ENCODE results near the gene ARHGAP6.
"Not testable (repeated sequence)": the region's sequence is repeated elsewhere in the genome, so short reads cannot be mapped to it uniquely, and the experiment has no call there.

Gene ARHGAP6

DNA sequence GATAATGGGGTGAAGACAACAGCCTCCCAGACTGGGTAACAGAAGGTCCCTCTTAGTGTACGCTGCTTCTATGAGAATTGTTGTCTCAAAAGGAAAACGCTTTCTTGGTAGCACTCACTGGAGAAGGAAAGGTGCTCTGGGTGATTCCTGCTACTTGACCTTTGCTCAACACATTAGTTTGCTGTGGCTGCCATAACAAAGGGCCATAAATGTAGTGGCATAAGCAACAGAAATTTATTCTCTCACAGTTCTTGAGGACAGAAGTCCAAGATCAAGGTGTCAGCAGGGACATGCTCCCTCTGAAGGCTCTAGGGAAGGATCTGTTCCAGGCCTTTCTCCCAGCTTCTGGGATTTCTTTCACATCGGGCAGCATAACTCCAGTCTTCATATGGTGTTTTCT, 535.6 kb downstream of the ARHGAP6 start:
- DNase-seq = no peak

DNA sequence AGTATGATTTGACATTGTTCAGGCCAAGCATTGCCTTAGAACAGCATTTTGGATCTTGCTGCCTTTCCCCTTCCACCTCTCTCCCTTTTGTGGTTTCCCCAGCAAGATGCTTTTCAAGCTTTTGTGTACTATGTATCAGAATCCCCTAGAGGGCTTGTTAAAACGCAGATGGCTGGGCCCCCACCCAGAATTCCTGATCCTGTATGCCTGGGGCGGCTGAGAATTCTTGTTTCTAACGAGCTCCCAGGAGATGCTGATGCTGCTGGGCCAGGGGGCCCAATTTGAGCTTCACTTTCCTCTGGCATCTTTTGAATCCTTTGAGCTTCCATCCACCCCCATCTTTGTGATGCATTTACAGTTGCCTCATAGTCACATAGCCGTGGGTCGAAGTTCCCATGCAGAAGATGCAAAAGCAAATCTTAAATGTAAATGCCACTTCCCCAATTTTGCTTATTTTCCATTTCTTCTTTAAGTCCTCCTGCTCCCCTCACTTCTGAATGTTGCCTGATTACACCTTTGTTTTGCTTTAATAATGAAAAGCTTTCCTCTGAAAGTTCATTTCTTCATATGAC, 536.1 kb downstream of the ARHGAP6 start:
- peak; percentile 53 for DNase-seq

DNA sequence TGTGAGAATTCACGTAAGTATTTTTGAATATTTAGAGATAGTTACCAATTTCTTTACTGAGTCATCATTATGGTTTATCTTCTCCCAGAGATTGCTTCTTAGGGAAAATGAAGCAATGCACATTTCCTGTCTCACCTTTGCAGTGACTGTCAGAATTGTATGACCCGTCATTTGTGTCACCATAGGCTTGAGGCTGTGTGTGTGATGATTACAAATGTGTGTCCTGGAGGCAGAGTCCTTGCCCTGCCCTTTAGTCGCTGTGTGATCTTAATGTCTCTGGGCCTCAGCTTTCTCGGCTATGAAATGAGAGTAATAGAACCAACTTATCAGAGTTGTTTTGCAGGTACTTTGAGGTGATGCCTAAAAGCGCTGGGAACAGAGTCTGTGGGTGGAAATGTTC, 540.7 kb downstream of the ARHGAP6 start:
- no peak for DNase-seq

DNA sequence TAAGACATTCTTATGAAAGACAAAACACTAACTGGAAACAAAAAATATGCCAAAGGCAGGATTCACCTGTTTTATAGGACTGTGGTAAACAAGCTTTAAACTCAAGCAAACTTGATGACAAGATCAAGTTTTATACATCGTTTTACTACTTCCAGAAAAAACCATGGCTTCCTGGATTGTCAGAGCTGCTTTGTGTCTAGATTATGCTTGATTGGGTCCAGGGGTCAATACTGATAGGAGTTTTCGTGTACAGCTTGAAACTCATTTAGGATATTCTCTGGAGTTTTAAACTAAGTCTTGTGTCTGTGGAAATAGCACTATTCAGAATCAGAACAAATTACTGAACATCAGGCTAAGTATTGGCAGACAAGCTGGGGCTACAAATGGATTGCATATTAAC, 541.6 kb downstream of the ARHGAP6 start:
- no peak for DNase-seq

DNA sequence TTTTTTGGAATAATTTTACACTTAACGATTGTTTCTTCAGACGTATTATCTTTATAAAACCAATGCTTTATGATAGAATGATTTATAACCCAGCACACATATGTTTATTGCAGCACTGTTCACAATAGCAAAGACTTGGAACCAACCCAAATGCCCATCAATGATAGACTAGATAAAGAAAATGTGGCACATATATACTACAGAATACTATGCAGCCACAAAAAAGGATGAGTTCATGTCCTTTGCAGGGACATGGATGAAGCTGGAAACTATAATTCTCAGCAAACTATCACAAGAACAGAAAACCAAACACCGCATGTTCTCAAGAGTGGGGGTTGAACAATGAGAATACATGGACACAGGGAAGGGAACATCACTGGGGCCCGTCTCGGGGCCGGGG, 542.6 kb downstream of the ARHGAP6 start:
- DNase-seq = not testable (repeated sequence)

DNA sequence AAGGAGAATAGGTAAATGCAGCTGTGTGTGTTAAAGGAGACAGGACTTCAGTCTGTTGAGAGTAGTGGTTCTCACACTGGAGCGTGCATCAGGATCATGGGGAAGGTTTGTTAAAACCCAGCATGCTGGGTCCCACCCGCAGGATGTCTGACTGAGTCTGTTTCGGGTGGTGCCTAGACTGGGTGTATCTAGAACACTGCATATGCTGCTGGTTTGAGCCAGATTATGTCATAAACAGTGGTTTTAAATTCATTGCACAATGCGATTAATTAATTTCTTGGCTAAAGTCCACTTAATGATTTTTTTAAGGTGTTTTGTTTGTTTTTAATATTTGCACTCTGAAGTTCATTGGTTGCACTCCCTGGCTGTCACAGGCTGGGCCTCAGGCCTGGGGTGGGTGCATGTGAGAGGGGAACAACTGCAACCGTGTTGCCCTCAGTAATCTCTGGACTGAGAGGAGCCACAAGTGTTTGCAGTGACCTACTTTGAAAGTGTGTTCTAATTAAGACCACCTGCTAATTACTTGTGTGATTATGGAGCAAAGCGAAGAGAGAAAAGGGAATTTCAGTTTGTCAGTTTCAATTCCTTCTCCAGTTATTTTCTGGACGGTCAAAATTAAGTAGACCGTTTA, 546.3 kb downstream of the ARHGAP6 start:
- DNase-seq = no peak

DNA sequence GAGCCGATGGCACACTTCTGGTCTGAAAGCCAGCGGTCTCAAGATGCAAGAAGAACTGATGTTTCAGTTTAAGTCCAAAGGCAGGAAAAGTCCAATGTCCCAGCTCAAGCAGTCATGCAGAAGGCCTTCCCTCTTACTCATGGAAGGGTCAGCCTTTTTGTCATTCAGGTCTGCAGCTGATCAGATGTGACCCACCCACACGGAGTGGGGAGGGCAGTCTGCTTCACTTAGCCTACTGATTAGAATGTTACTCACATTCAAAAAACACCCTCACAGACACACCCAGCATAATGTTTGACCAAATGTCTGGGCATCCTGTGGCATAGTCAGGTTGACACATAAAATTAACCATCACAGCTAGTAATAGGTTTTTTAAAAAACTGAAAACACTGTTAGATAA, 548.0 kb downstream of the ARHGAP6 start:
- DNase-seq = no peak

DNA sequence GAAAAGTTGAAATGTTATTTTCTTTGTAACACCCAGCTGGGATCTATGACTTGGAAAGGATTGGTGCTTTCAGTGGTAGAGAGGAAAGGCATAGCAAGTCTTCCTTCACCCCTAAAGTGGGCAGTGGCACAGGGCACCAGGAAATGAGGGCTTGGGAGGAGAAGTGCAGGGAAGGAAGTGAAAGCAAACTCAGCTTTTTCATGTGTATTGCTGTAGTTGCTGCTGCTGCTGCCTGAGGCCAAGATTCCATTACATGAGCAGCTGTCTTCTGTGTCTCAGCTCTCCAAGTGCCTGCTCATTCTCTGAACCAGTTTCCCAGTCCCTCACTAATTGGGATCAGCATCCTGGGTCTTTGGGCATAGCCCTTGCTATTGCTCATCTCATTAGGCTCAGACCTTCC, 552.0 kb downstream of the ARHGAP6 start:
- peak; percentile 53 for DNase-seq

DNA sequence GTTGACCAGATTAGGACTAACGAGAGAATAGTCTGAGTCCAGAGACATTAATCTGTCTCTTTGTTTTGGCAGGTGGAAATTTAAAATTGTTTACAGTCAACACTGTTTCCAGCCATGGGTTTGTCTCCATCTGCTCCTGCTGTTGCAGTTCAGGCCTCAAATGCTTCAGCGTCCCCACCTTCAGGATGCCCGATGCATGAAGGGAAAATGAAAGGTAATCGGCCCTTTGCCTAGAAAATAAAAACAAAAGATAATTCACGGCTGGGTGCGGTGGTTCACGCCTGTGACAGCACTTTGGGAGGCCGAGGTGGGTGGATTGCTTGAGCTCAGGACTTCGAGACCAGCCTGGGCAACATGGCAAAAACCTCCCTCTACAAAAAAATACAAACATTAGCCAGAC, 553.8 kb downstream of the ARHGAP6 start:
- DNase-seq = no peak

DNA sequence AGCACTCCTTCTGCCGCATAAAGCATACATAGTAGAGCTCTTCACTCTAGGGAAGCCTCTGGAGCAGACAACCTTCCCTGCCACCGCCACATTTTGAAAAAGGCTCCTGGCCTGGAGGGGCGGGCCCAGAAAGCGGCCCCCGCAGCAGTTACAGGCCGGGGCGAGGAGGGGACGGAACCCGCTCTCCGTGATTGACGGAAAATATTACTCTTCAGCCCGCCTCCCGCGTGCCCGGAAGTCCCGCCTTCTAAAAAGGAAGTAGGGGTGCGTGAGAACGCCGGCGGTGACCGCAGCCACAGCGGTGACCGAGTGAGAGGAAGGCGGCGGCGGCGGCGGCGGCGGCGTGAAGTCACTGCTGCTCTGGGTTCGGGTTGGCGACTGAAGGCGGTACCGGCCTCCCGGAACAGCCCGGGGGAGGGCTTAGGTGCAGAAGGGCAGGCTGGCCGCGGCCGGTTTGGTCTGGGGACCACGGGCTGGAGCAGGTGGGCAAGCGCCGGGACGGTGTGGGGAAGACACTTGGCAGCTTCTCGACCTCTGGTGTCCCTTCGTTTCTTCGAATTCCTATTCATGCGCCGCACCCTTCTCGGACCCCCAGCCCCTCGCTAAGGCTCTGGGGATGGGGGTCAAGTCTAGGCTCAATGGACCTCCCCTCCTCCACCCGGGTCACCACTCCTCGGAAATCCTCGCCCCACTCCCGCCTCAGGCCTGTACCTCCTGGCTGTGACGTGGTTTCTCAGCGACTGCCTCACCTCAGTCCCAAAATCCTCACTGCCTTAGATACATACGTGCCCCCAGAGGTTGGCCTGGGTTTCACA, 554.5 kb downstream of the ARHGAP6 start, which contains the start of gene HCCS:
TSS of gene HCCS (plus strand) at position 296 of the 815 bp plus-strand sequence. CDS start 729 bp downstream, outside the sequence.
- DNase-seq = peak; percentile 89

DNA sequence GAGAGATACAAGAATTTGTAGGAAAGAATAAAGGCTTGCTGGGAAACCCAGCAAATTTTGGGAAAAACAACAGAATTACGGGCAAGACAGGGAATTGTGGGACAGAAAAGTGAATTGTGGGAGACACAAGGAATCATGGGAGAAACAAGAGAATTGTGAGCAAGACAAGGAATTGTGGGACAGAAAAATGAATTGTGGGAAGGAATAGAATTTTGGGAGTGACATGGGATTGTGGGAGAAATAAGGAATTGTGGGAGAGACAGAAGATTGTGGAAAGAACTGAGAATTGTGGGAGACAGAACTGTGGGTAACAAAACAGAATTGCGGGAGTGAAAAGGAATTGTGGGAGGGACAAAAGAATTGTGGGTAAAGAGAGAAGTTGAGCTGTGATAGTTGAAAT, 555.8 kb downstream of the ARHGAP6 start:
- DNase-seq = no peak

DNA sequence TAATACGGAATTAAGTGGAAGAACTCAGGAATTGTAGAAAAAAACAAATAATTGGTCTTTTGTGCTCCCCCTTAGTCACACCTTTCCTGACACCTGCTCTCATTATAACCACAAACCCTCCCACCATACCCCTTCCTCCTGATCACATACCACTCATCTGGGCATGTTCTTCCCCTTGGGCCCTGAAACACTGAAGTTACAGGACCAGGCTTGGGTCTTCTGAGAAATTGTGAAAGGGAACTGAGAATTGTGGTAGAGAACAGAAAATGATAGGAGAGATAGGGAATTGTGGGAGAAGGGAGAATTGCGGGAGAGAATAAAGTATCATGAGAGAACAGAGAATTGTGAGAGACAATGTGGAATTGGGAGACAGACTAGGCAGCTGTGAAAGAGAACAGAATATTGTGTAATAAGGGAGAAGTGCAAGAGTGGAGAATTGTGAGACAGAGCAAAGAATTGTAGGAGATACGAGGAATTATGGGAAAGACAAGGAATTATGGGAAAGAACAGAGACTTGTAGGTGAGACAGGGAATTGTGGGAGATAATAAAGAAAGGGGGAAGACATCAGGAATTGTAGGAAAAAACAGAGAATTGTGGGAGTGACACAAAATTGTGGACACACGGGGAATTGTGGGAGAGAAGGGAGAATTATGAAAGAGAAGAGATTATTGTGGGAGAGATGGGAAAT, 557.3 kb downstream of the ARHGAP6 start:
- DNase-seq = no peak

DNA sequence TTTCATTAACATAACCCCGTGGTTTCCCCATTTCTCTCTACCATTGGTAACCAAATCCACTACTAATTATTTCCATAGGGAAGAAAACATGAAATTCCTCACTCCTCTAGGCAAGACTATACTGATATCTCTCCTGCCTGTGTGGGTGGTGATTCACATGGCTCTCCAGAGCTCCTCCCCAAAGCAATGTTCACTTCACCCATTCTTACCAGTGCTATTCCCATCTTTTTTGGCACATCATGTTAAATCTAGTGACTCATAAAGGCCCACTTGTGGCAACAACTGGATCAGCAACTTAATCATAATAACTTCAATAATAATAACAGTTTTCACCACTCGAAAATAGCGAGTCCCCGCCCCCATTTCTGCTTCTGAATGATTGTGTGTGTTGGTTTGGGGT, 560.6 kb downstream of the ARHGAP6 start:
- no peak for DNase-seq

DNA sequence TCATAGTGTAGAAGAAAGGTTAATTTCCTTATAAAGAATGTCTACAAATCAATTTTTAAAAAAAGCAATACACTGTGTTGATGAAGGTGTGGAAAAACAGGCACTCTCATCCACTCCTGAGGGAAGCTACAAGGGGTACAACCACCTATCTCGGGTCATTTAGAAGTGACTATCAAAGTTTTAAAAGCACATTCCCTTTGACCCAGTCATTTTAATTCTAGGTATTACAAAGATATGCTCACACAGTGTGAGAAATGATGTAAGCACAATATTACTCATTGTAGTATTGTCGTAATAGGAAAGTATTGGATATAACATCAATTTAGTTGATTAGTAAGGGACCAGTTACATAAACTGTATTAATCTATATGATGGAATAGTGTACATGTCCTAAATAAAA, 562.0 kb downstream of the ARHGAP6 start:
- no peak for DNase-seq

DNA sequence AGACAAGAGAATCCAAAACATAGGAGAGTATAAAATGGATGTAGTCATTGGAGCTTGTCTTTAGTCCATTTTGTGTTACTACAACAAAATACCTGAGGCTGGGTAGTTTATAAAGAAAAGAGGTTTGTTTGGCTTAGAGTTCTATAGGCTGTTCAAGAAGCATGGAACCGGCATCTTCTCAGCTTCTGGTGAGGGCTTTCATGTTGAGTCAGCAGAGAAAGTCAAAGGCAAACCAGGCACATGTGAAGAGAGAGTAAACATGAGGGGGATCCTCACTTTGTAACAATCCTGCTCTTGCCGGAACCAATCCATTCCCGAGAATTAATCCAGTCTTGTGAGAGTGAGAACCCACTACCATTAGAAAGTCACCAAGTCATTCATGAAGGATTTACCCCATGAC, 562.7 kb downstream of the ARHGAP6 start:
- DNase-seq = no peak

DNA sequence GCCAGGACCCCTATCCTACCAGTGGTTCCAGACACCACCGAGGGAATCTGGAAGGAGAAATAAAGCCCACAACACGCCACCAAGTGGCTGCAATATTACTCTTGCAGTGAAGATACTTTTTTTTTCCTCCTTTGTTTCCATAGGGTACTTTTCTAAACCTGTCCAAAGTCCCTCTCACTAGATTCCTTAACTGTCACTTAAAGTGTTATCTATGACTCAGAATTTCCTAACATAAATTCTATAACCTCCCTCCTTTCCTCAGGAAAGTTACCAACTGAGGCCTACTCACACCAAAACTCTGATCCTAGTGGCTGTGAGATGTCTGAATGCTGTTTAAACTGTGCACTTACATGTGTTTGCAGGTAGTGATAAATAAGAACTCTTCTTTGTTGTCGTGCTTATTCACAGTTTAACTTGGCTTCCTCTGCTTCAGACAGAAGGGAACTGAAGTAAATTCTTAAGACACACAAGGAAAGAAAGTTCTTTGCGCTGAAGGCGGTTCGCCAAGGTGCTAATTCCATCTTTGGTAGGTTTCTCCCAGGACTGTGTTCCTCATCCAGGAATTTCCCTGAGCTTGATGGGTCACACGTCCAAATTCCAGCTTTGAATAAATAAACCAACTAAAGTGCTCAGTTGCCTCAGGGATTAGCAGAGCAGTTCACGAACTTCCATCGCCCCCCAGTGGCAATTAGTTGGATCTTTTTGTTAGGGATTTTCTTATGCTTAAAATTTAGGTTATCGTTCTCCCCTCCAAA, 565.3 kb downstream of the ARHGAP6 start:
- DNase-seq = no peak

DNA sequence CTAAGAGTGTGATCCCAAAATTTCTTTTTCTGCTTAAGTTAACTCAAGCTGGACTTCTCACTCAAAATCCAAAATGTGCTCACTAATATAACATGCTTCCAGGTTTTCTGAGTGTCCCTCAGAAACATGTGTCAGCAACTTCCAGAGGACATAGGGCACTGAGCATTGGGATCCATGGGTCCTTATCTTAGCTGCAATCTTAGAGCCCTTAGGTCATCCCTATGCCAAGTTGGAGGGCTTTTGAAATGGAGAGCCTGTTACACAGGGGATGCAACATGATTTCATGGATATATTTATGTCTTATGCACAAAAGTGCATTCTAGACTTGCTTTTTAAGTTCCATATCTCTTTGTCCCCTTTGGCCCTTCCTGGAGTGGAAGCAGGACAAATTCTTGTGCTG, 566.3 kb downstream of the ARHGAP6 start:
- DNase-seq = no peak

DNA sequence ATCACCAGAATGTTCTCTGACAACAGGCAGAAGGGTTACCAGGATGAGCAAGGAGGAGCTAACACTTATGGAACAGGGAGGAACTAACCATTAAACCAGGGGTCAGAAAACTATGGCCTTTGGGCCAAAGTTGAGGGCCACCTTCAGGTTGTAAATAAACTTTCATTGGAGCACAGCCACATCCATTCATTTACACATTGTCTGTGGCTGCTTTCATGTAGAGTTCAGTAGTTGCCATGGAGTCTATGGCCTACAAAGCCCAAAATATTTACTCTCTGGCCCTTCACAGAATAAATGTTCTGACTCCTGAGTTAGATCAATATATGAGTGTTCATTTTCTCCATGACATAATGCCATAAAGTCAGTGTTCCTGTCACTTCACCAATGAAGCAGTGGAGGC, 567.8 kb downstream of the ARHGAP6 start:
- no peak for DNase-seq

DNA sequence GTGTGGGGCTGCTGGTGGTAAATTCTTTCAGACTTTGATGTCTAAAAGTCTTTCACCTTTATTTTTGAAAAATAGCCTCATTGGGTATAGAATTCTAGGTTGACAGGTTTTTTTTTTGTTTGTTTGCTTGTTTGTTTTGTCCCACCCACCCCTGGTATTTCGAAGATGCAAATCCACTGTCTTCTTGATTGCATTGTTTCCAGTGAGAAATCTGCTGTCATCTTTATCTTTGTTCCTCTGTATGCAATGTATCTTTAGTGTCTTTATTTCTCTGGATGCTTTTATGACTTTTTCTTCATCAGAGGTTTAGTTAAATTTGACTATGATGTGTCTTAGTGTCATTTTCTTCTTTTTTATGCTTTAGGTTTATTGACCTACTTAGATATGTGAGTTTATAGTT, 575.9 kb downstream of the ARHGAP6 start:
- no peak for DNase-seq
